Activated CD8-positive, alpha-beta T cell treated with anti-CD3 and anti-CD28 coated beads, Interleukin-2, amount 10 ng/mL, durations not matched to agents 7 days and 5 days (primary cell): ENCODE results near the gene REEP1. TPM values are rescaled to one million over a fixed set of nuclear protein-coding genes. Genes with fewer than 3 reads are reported as not detected.

Experiments used
- ATAC-seq: fragments of 150-1000 bp; cut with Tn5 transposase; one replicate; pipeline ENCODE4 v1.10.0; 2021; ENCODE audit warnings: moderate library complexity
- CTCF ChIA-PET: fragments of 350-600 bp; sonication (Branson Sonifier 250); formaldehyde crosslinking; loops from one replicate; lab custom pipeline; 2021; ENCODE audit warnings: antibody characterized with exemption; lab: Charles Lee
- POLR2A ChIA-PET: fragments of 350-600 bp; sonication (Branson Sonifier 250); formaldehyde crosslinking; loops from one replicate; lab custom pipeline; 2021; ENCODE audit warnings: antibody characterized with exemption; lab: Charles Lee
- DNase-seq: peaks from one replicate; pipeline ENCODE4 v3.0.0-alpha.2; 2020
- H3K27ac Mint-ChIP-seq: one replicate; pipeline ENCODE4 v1.8.0; 2021; ENCODE audit warnings: mild to moderate bottlenecking, mixed read lengths
- H3K27me3 Mint-ChIP-seq: one replicate; pipeline ENCODE4 v1.8.0; 2021; ENCODE audit warnings: low read depth, mixed read lengths
- H3K36me3 Mint-ChIP-seq: one replicate; pipeline ENCODE4 v1.8.0; 2021; ENCODE audit warnings: low read depth, mixed read lengths
- H3K4me1 Mint-ChIP-seq: one replicate; pipeline ENCODE4 v1.8.0; 2021; ENCODE audit warnings: low read depth, mixed read lengths
- H3K4me3 Mint-ChIP-seq: one replicate; pipeline ENCODE4 v1.8.0; 2021; ENCODE audit warnings: mild to moderate bottlenecking, mixed read lengths
- H3K9me3 Mint-ChIP-seq: one replicate; pipeline ENCODE4 v1.8.0; 2022; ENCODE audit warnings: mixed read lengths; ENCODE audit not compliant: insufficient read depth
- total RNA-seq, 2 experiments: library from RNA; stranded (reverse); gene quantifications; one replicate each; pipeline ENCODE4 v1.2.3, GENCODE V29; 2021

The REEP1 gene
- total RNA-seq, 2 experiments from 2014 or later: 0.21 TPM; not detected in 1

DNA sequence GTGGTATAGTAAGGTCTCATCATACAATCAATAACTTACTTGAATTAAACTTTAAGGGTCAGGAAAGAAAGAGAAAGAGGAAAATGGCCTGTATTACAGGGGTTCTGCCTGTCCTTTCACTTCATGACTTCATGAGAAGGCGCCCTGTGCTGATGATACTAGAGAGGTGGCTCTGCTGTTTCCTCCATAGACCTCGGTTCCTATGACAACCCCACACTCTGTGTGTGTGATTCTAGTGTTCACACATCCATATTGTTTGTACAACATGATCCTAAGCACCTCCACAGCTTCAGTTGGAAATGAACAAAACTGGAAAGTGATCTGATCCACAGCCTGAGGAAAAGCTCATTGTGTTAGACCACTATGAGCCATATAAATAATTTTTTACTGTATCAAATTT, 7.0 kb upstream of the REEP1 start:
- Mint-ChIP-seq H3K4me1 (no peaks in the 10 kb centered on the region), H3K27ac (no peak overlapping the region), H3K9me3 (no peaks in the 10 kb centered on the region), H3K36me3 (peaks cover 1% of the 10 kb centered on the region), H3K27me3 (peaks cover 56% of the 10 kb centered on the region), H3K4me3 (no peak overlapping the region)
- ChIA-PET CTCF (no interaction called here), POLR2A (no interaction called here)
- no peak for DNase-seq
- ATAC-seq: no peak

DNA sequence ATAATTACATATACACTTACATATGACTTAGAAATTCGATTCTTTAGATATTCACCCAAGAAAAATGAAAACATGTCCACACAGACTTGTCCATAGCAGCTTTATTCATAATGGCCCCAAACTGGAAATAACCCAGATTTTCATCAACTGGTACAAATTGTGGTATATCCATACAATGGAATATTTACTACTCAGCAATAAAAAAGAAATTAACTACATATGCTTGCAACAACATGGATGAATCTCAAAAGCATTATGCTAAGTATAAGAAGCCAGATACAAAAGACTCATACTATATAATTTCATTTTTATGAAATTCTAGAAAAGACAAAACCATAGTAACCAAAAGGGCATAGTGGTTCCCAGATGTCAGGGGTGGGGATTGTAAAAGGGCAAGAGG, 5.1 kb upstream of the REEP1 start:
- ATAC-seq (no peak), DNase-seq (no peak)
- H3K27me3 Mint-ChIP-seq: peaks cover 63% of the 10 kb centered on the region
- ChIA-PET CTCF (interaction anchor here (1.2 kb wide), 1 partner anchor 121 kb away, joined by 4 read pairs; no protein-coding TSS in a partner anchor), POLR2A (no interaction called here)
- no peaks in the 10 kb centered on the region for H3K9me3 Mint-ChIP-seq
- no peak overlapping the region for H3K4me3 Mint-ChIP-seq
- H3K27ac Mint-ChIP-seq: no peak overlapping the region
- H3K36me3 Mint-ChIP-seq: peaks cover 1% of the 10 kb centered on the region
- peaks cover 5% of the 10 kb centered on the region for H3K4me1 Mint-ChIP-seq

DNA sequence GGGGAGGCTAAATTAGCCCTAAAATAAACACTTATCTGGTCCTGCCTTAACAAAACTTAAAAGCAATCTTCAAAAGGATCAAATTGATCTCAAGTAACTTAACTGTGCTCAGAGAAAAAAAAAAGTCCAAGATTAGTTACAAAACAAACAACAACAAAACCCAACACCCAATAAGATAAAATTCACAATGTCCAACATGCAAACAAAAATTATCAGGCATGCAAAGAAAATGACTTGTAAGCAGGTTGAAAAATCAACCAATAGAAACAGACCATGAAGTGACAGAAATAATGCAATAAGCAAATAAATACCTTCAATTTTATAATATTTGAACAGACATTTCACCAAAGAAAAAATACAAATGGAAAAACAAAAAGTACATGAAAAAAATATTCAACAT, 4.0 kb upstream of the REEP1 start:
- Mint-ChIP-seq H3K36me3 (peaks cover 1% of the 10 kb centered on the region), H3K4me1 (peaks cover 9% of the 10 kb centered on the region)

DNA sequence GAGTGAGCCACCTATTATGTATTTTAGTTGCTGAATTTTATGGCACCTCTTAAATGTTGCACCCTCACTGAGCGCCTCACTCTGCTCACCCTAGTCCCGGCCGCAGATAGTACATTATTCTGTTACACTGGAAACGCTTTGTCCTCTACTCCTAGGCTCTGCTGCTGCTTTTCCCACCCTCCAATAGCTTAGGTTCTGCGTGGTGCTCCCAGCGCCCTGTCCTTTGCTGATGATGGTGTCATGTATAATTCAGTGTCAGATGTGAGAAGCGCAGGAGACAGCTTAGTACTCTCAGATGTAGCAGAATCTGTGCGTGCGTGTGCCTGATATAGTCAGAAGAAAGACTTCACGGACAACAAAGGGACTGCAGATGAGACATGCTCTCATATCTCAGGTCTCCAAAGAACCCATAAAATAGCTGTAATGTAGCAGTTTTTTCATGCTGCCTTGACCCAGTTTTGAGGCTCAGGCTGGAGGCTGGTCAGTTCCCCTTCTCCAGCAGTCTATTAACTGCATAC, 1.4 kb upstream of the REEP1 start:
- Mint-ChIP-seq H3K9me3 (no peaks in the 10 kb centered on the region), H3K27me3 (peaks cover 71% of the 10 kb centered on the region), H3K4me1 (peaks cover 16% of the 10 kb centered on the region), H3K4me3 (no peak overlapping the region), H3K27ac (no peak overlapping the region), H3K36me3 (peaks cover 1% of the 10 kb centered on the region)
- ATAC-seq (no peak), DNase-seq (no peak)
- ChIA-PET POLR2A (no interaction called here), CTCF (no interaction called here)

More for the DNA sequence above, 4.0 kb upstream of the REEP1 start:
- ChIA-PET POLR2A (no interaction called here), CTCF (no interaction called here)
- ATAC-seq: no peak
- H3K27me3 Mint-ChIP-seq: peaks cover 64% of the 10 kb centered on the region
- H3K4me3 Mint-ChIP-seq: no peak overlapping the region
- no peak for DNase-seq
- no peaks in the 10 kb centered on the region for H3K9me3 Mint-ChIP-seq
- no peak overlapping the region for H3K27ac Mint-ChIP-seq

DNA sequence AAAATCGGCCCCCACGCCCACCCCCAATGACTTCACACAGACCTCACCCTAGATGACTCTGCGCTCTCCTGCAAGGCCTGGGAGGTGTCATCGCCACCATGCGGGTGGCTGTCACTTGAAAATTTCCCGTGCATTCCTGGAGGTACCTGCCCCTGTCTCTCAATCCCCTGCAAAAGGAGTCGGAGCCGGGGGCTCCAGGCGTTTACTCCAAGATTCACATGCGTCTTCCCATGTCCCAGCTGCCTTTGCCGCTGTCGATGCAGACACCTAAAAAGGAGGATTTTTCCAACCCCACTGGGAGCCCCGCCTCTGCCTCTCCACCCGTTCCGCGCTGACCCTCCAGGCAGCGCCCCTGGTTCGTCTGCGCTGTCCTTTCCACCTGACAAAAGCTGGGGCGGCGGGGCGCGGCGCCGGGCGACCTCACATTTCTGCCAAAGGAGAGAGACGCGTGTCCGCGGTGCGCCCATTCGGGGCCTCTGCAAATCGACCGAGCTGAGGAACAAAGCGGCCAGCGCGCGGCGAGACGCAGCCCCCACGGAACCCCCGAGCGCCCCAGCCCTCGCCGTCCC, 667 bp downstream of the REEP1 start:
- H3K27ac Mint-ChIP-seq: no peak overlapping the region
- no peak for DNase-seq
- no peak for ATAC-seq
- ChIA-PET CTCF (interaction anchor here (1.2 to 2.5 kb wide), 2 partner anchors 16 to 116 kb away, joined by 5 to 8 read pairs; no protein-coding TSS in a partner anchor), POLR2A (interaction anchor here (0.6 kb wide), 1 partner anchor 23 kb away, joined by 3 read pairs; no protein-coding TSS in a partner anchor)
- peaks cover 1% of the 10 kb centered on the region for H3K36me3 Mint-ChIP-seq
- H3K9me3 Mint-ChIP-seq: no peaks in the 10 kb centered on the region
- H3K4me3 Mint-ChIP-seq: peak overlapping the region; percentile 71
- peaks cover 76% of the 10 kb centered on the region for H3K27me3 Mint-ChIP-seq
- peaks cover 16% of the 10 kb centered on the region for H3K4me1 Mint-ChIP-seq

DNA sequence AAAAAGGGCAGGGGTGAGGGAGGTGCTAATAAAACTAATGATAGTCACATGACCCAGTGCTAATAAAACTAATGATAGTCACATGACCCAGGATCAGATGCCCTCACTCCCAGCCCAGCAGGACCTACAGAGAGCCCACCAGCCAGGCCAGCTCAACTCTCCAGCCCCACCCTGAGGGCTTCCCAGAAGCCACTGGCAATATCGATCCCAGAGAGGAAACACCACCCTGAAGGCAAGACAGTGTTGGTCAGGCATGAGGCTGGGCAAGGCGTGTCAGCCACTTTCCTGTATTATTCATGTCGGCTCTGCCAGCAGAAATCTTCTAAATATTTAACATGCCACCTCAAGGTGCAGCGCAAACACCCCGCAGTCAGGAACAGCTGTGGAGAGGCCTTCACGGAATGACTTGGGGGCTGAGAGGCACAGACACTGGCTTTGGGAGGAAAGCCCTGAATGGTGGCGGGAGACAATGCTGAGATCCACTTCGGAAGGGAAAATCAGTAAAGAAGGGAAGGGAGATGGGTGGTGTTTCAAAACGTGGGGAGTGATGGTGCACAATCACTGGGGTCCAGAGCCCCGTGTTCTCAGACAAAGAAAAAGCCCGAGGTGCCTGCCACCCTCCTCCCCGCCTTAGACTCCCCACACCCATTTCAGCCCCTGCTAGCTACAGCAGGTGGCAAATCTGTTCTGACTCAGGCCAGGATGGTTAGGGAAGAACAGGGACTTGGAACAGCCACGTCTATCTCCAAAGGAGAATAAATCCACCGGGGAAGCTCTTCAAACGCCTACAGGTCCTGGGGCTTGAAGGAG, 1.4 kb downstream of the REEP1 start:
- H3K27ac Mint-ChIP-seq: no peak overlapping the region
- CTCF ChIA-PET: interaction anchor here (1.2 to 2.5 kb wide), 2 partner anchors 15 to 115 kb away, joined by 5 to 8 read pairs; no protein-coding TSS in a partner anchor
- peaks cover 16% of the 10 kb centered on the region for H3K4me1 Mint-ChIP-seq
- no peaks in the 10 kb centered on the region for H3K9me3 Mint-ChIP-seq
- POLR2A ChIA-PET: no interaction called here
- H3K4me3 Mint-ChIP-seq: peak overlapping the region; percentile 71
- H3K36me3 Mint-ChIP-seq: peaks cover 1% of the 10 kb centered on the region
- peaks cover 71% of the 10 kb centered on the region for H3K27me3 Mint-ChIP-seq
- no peak for ATAC-seq
- DNase-seq: no peak

DNA sequence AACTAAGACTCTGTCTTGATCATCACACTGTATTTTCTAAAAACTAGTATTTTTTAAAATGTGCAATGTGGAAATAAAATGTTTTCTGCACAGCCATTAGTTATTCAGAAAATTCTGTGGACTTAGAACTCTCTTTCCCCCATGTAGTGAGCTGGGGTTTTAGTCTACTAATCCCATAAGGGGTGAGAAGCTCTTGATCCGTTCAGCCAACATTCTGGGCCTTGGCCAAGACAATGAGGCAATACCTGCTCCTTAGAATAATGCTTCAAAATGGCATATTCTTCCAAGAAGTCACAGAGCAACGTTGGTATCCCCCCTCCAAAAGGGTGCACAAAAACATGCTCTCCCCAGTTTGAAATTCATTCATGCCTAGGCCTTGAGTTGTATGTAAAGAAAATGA, 4.0 kb downstream of the REEP1 start:
- H3K27ac Mint-ChIP-seq: no peak overlapping the region
- H3K27me3 Mint-ChIP-seq: peaks cover 49% of the 10 kb centered on the region
- H3K4me1 Mint-ChIP-seq: peaks cover 16% of the 10 kb centered on the region
- no peaks in the 10 kb centered on the region for H3K36me3 Mint-ChIP-seq
- ATAC-seq: no peak
- ChIA-PET POLR2A (no interaction called here), CTCF (no interaction called here)
- no peak overlapping the region for H3K4me3 Mint-ChIP-seq
- H3K9me3 Mint-ChIP-seq: no peaks in the 10 kb centered on the region
- DNase-seq: no peak

DNA sequence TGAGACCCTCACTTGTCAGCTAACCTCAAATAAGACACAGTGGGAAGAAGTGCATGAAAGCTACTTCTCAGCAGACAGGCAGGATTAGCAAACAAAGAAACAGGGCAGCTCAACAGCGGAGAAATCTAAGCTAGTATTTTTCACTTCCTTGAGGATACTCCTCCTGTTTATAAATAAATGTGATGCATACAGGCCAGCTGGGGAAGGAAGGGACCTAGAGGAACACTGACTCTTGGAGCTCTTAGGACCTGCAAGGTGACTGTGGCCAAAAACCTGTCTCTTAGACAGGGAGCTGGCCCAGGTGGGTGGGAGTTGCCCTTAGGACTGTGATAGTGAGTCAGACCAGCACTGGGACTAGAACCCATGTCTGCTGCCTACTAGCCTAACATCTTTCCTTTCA, 4.8 kb downstream of the REEP1 start:
- ChIA-PET CTCF (no interaction called here), POLR2A (no interaction called here)
- H3K9me3 Mint-ChIP-seq: no peaks in the 10 kb centered on the region
- H3K4me1 Mint-ChIP-seq: peaks cover 11% of the 10 kb centered on the region
- H3K4me3 Mint-ChIP-seq: no peak overlapping the region
- no peak for ATAC-seq
- H3K27me3 Mint-ChIP-seq: peaks cover 45% of the 10 kb centered on the region
- no peaks in the 10 kb centered on the region for H3K36me3 Mint-ChIP-seq
- no peak overlapping the region for H3K27ac Mint-ChIP-seq
- DNase-seq: no peak

DNA sequence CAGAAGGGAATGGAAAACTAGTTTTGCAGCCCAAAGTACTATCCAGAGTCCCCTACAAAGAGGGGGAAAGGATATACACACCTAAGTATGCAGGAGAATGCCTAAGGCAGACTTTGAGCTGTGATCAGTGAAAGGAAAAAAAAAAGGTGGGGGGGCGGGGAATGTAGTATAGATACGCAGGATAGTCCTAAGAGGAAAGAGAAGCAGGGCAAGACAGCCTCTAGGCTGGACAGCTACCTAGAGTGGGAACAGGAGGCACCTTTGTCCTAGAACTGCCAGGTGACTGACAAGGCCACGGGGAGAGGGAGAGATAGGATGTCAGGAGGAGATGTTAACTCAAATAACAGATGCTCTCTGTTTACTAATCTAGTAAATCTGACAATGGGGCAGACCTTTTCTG, 6.0 kb downstream of the REEP1 start:
- H3K27ac Mint-ChIP-seq: no peak overlapping the region
- CTCF ChIA-PET: interaction anchor here (1.1 kb wide), 1 partner anchor 110 kb away, joined by 3 read pairs; no protein-coding TSS in a partner anchor
- no peaks in the 10 kb centered on the region for H3K36me3 Mint-ChIP-seq
- peaks cover 6% of the 10 kb centered on the region for H3K4me1 Mint-ChIP-seq
- POLR2A ChIA-PET: no interaction called here
- H3K27me3 Mint-ChIP-seq: peaks cover 43% of the 10 kb centered on the region
- H3K4me3 Mint-ChIP-seq: no peak overlapping the region
- DNase-seq: no peak
- H3K9me3 Mint-ChIP-seq: no peaks in the 10 kb centered on the region
- ATAC-seq: no peak

DNA sequence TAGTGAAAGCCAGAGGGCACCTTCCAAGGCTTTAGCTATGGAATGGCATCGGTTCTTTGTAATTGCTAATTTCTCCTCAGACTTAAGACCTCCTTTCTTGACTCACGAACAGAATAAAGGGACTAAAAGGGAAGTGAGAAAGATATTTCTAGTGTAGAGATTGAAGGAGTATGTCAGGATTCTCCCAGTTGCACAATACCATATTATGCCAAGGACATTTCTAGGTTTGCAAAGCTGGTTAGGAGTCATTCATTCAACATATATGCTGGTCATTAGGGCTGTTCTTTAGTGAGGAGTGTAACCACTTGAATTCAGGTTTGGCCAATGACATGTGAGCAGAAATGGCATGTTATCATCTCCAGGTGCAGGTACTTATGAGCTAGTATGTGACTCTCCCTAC, 7.4 kb downstream of the REEP1 start:
- H3K4me3 Mint-ChIP-seq: no peak overlapping the region

DNA sequence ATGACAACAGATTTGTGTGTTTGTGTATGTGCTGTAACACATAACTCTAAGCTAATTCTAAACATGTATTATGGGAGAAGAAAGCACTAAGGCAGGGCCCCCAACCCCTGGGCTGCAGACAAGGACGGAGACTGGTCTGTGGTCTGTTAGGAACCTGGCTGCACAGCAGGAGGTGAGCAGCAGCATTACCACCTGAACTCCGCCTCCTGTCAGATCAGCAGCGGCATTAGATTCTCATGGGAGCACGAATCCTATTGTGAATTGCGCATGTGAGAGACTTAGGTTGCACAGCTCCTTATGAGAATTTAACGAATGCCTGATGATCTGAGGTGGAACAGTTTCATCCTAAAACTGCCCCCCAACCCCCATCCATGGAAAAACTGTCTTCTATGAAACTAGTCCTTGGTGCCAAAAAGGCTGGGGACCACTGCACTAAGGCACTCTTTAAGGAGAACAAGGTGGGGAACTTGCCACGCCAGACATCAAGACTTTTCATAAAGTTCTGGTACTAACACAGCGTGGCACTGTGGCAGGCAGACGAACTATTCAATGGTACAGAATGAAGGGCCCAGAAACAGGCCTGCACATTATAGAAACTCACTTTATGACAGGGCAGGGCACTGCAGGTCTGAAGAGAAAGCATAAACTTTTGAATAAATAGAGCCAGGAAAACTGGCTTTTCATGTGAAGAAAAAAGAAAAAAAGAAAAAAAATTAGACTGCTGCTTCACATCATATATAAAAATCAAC, 14.0 kb downstream of the REEP1 start:
- no peaks in the 10 kb centered on the region for H3K36me3 Mint-ChIP-seq
- no peak overlapping the region for H3K27ac Mint-ChIP-seq
- DNase-seq (no peak), ATAC-seq (no peak)
- ChIA-PET CTCF (no interaction called here), POLR2A (no interaction called here)
- peaks cover 22% of the 10 kb centered on the region for H3K4me1 Mint-ChIP-seq
- no peak overlapping the region for H3K4me3 Mint-ChIP-seq
- H3K27me3 Mint-ChIP-seq: peaks cover 26% of the 10 kb centered on the region
- H3K9me3 Mint-ChIP-seq: no peaks in the 10 kb centered on the region

More for the DNA sequence above, 7.4 kb downstream of the REEP1 start:
- peaks cover 39% of the 10 kb centered on the region for H3K27me3 Mint-ChIP-seq
- CTCF ChIA-PET: no interaction called here
- ATAC-seq: no peak
- H3K9me3 Mint-ChIP-seq: no peaks in the 10 kb centered on the region
- peaks cover 2% of the 10 kb centered on the region for H3K4me1 Mint-ChIP-seq
- H3K36me3 Mint-ChIP-seq: no peaks in the 10 kb centered on the region
- DNase-seq: no peak
- POLR2A ChIA-PET: no interaction called here
- H3K27ac Mint-ChIP-seq: no peak overlapping the region
